ENCODE measurements around the gene MACROD1. TPM values are rescaled to one million over a fixed set of nuclear protein-coding genes. Genes with fewer than 3 reads are reported as not detected.
A peak's percentile ranks its signal among the peaks of the same experiment; 100 is the strongest.

The MACROD1 gene
- total RNA-seq, 2 donors from 2014 or later, result 24.7 to 65.4 TPM

GRCh38 chr11:64122411-64123410 is 43.2 kb downstream of the MACROD1 start:
- H3K27ac ChIP-seq, result peak overlapping the region; percentile 12 to 70 (median 64)
- no peak overlapping the region for H3K4me3 ChIP-seq
- TF ChIP-seq POLR2A (IDR thresholded peaks at IDR 0.05), result no peak
- TF ChIP-seq, protein P1, sequence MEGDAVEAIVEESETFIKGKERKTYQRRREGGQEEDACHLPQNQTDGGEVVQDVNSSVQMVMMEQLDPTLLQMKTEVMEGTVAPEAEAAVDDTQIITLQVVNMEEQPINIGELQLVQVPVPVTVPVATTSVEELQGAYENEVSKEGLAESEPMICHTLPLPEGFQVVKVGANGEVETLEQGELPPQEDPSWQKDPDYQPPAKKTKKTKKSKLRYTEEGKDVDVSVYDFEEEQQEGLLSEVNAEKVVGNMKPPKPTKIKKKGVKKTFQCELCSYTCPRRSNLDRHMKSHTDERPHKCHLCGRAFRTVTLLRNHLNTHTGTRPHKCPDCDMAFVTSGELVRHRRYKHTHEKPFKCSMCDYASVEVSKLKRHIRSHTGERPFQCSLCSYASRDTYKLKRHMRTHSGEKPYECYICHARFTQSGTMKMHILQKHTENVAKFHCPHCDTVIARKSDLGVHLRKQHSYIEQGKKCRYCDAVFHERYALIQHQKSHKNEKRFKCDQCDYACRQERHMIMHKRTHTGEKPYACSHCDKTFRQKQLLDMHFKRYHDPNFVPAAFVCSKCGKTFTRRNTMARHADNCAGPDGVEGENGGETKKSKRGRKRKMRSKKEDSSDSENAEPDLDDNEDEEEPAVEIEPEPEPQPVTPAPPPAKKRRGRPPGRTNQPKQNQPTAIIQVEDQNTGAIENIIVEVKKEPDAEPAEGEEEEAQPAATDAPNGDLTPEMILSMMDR (IDR thresholded peaks at IDR 0.05), result no peak
- no peaks in the 10 kb centered on the region for H3K36me3 ChIP-seq (replicated peaks in 1 of 2; ENCODE audit: insufficient read depth in 1 of 2, low read depth in 2 of 2)
- no peaks in the 10 kb centered on the region for H3K27me3 ChIP-seq
- ATAC-seq (peak; percentile 80), DNase-seq (peak; percentile 81 to 94 (median 89))
- 29 to 35% methylated on average over 23 to 28 of the region's 28 CpGs for WGBS, 2 donors
- intact Hi-C loops (cut with DNase I), result no loop called here
- no peaks in the 10 kb centered on the region for H3K9me3 ChIP-seq
- peaks cover 52% of the 10 kb centered on the region for H3K4me1 ChIP-seq

DNA sequence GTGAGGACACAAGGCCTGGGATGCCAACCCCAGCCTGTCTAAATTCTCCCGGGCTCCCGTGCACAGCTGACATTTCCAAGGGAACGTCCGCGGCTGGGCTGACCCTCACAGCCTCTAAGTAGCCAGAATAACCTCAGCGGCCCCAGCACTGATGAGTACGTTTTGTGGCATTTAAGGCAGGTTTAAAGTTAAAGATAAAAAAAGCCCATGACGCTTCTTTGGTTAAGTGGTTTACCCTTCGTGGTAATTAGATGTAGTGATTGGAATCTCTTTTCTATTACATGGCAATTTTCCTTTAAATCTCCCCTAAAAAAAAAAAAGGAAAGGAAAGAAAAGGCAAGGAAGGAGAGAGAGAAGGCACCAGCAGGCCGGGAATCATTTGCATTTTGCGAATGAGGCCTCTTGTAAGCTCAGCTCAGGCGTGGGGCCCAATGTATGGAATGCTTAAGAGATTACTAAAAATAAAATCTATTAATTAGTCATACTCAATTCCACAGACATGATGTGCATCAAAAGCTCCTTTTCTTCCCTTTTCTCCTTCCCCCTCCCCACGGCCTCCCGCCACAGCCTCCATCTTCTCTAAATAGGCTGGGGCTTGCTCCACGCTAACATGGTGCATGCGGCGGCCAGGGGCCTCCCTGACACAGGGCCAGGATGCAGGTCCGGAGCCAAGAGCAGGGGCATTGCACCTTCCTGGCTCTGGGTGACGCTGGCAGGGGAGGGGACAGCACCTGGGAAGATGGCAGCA is 44.1 kb downstream of the MACROD1 start:
- ATAC-seq (no peak), DNase-seq (no peak)
- intact Hi-C loops (cut with DNase I), result no loop called here
- Histone ChIP-seq H3K27me3 (no peaks in the 10 kb centered on the region), H3K27ac (no peak overlapping the region), H3K9me3 (no peaks in the 10 kb centered on the region), H3K4me1 (peaks cover 44% of the 10 kb centered on the region), H3K36me3 (replicated peaks in 1 of 2; ENCODE audit: insufficient read depth in 1 of 2, low read depth in 2 of 2) (no peaks in the 10 kb centered on the region), H3K4me3 (no peak overlapping the region)
- 84 to 87% methylated on average over 19 of the region's 19 CpGs for WGBS, 2 donors
- TF ChIP-seq POLR2A (IDR thresholded peaks at IDR 0.05), result no peak
- TF ChIP-seq, protein P1 (IDR thresholded peaks at IDR 0.05), result no peak

DNA sequence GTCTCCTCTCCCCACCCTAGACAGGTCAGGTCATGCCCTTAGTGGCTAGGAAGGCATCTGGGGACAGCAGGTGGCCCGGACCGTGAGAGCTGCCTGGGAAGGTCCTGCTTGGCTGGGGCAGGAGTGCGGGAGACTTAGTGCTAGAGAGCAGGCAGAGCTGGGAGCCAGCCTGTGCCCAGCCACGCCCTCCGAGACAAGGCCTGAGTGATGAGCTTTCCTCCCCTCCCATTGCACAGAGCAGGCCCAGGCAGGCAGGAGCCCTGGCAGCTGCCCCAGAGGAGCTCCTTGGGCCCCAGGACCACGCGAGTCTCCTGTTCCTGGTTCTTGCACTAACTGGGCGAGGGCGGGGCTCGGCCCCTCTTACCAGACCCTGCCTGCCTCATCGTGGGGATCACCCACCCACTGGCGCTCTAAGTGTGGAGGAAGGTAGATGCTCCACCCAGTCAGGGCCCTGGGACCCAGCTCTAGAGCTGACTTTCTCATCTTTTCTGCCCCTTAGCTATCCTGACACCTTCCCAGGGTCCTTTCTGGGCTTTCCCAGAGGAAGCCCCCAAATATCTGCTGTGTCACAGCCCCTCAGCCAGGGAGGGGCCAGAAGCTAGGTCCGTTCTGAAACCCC is 44.9 kb downstream of the MACROD1 start:
- ATAC-seq (no peak), DNase-seq (peak in 1 of 4 donors; percentile 37)
- no peaks in the 10 kb centered on the region for H3K27me3 ChIP-seq
- intact Hi-C loops (cut with DNase I), result no loop called here
- no peak overlapping the region for H3K4me3 ChIP-seq
- WGBS, 2 donors, result 63 to 67% methylated on average over 1 to 8 of the region's 13 CpGs
- no peaks in the 10 kb centered on the region for H3K36me3 ChIP-seq (replicated peaks in 1 of 2; ENCODE audit: insufficient read depth in 1 of 2, low read depth in 2 of 2)
- H3K27ac ChIP-seq, result no peak overlapping the region
- no peak for TF ChIP-seq POLR2A (IDR thresholded peaks at IDR 0.05)
- TF ChIP-seq, protein P1 (IDR thresholded peaks at IDR 0.05), result no peak
- peaks cover 36% of the 10 kb centered on the region for H3K4me1 ChIP-seq
- H3K9me3 ChIP-seq, result no peaks in the 10 kb centered on the region

- H3K9me3 ChIP-seq, result no peaks in the 10 kb centered on the region
- intact Hi-C loops (cut with DNase I), result no loop called here
- H3K27me3 ChIP-seq, result no peaks in the 10 kb centered on the region
- no peak overlapping the region for H3K4me3 ChIP-seq
- DNase-seq, result no peak
- ATAC-seq, result no peak
- no peak overlapping the region for H3K27ac ChIP-seq
- TF ChIP-seq, protein P1 (IDR thresholded peaks at IDR 0.05), result no peak
- no peak for TF ChIP-seq POLR2A (IDR thresholded peaks at IDR 0.05)
- H3K4me1 ChIP-seq, result peaks cover 22% of the 10 kb centered on the region
- 95 to 96% methylated on average over 18 of the region's 18 CpGs for WGBS, 2 donors
- no peaks in the 10 kb centered on the region for H3K36me3 ChIP-seq (replicated peaks in 1 of 2; ENCODE audit: insufficient read depth in 1 of 2, low read depth in 2 of 2)
These were observed 46.2 kb downstream of the MACROD1 start for GRCh38 chr11:64119700-64120099.
